Neural crest cell (in vitro differentiated cells): ENCODE results near the gene FAM227A. TPM values are rescaled to one million over a fixed set of nuclear protein-coding genes. Genes with fewer than 3 reads are reported as not detected.
"Not testable (repeated sequence)": the region's sequence is repeated elsewhere in the genome, so short reads cannot be mapped to it uniquely, and the experiment has no call there.

ENCODE experiments used
- DNase-seq: peaks from one replicate; pipeline ENCODE4 v3.0.0; 2021; ENCODE audit warnings: low read depth, mixed read lengths, low spot score
- H3K27ac Mint-ChIP-seq: one replicate; pipeline ENCODE4 v1.8.0; 2021; ENCODE audit warnings: mild to moderate bottlenecking, mixed read lengths; ENCODE audit not compliant: unreplicated experiment
- H3K27me3 Mint-ChIP-seq: 2 replicates; pipeline ENCODE4 v1.8.0; 2021; ENCODE audit warnings: low read depth, mild to moderate bottlenecking, mixed read lengths
- H3K36me3 Mint-ChIP-seq: 2 replicates; pipeline ENCODE4 v1.8.0; 2021; ENCODE audit warnings: low read depth, mild to moderate bottlenecking, mixed read lengths
- H3K4me1 Mint-ChIP-seq: 2 replicates; pipeline ENCODE4 v1.8.0; 2021; ENCODE audit warnings: mixed read lengths
- H3K4me3 Mint-ChIP-seq: one replicate; pipeline ENCODE4 v1.8.0; 2021; ENCODE audit warnings: mild to moderate bottlenecking, mixed read lengths
- H3K9me3 Mint-ChIP-seq: 2 replicates; pipeline ENCODE4 v1.8.0; 2021; ENCODE audit warnings: mixed read lengths
- CTCF ChIP-seq: fragments of 200-600 bp; sonication (generic); conservative IDR thresholded peaks from 2 replicates; pipeline ENCODE4 v1.5.0; 2021; ENCODE audit warnings: antibody characterized with exemption, mild to moderate bottlenecking
- total RNA-seq: library from RNA; stranded (reverse); gene quantifications from 2 replicates; pipeline ENCODE4 v1.2.1, GENCODE V29; 2021

Gene FAM227A
- total RNA-seq, 1 donor from 2014 or later: 7.8 TPM

- Mint-ChIP-seq H3K27ac (no peak overlapping the region), H3K4me3 (no peak overlapping the region), H3K27me3 (no peaks in the 10 kb centered on the region), H3K4me1 (no peaks in the 10 kb centered on the region), H3K9me3 (no peaks in the 10 kb centered on the region), H3K36me3 (no peaks in the 10 kb centered on the region)
- no peak for DNase-seq
- TF ChIP-seq CTCF: no peak
Measured at GRCh38 chr22:38629108-38629507, 27.1 kb downstream of the FAM227A start.

- no peaks in the 10 kb centered on the region for H3K36me3 Mint-ChIP-seq
- H3K27me3 Mint-ChIP-seq: no peaks in the 10 kb centered on the region
- H3K4me1 Mint-ChIP-seq: no peaks in the 10 kb centered on the region
- no peak for TF ChIP-seq CTCF
- H3K9me3 Mint-ChIP-seq: no peaks in the 10 kb centered on the region
- no peak for DNase-seq
- no peak overlapping the region for H3K27ac Mint-ChIP-seq
- H3K4me3 Mint-ChIP-seq: no peak overlapping the region
Measured at GRCh38 chr22:38628444-38628843, 27.7 kb downstream of the FAM227A start.

GRCh38 chr22:38623351-38623750 is 32.8 kb downstream of the FAM227A start:
- H3K4me1 Mint-ChIP-seq: no peaks in the 10 kb centered on the region
- peaks cover 2% of the 10 kb centered on the region for H3K9me3 Mint-ChIP-seq
- no peaks in the 10 kb centered on the region for H3K27me3 Mint-ChIP-seq
- no peak for DNase-seq
- TF ChIP-seq CTCF: no peak
- H3K4me3 Mint-ChIP-seq: no peak overlapping the region
- peaks cover 15% of the 10 kb centered on the region for H3K36me3 Mint-ChIP-seq
- H3K27ac Mint-ChIP-seq: no peak overlapping the region

GRCh38 chr22:38618682-38619081 is 37.5 kb downstream of the FAM227A start:
- peaks cover 5% of the 10 kb centered on the region for H3K4me1 Mint-ChIP-seq
- TF ChIP-seq CTCF: no peak
- H3K9me3 Mint-ChIP-seq: peaks cover 4% of the 10 kb centered on the region
- no peak for DNase-seq
- H3K27ac Mint-ChIP-seq: no peak overlapping the region
- no peaks in the 10 kb centered on the region for H3K27me3 Mint-ChIP-seq
- peaks cover 34% of the 10 kb centered on the region for H3K36me3 Mint-ChIP-seq
- H3K4me3 Mint-ChIP-seq: no peak overlapping the region

- no peak for TF ChIP-seq CTCF
- Mint-ChIP-seq H3K4me1 (peaks cover 5% of the 10 kb centered on the region), H3K9me3 (peaks cover 4% of the 10 kb centered on the region), H3K36me3 (peaks cover 34% of the 10 kb centered on the region), H3K27ac (no peak overlapping the region), H3K4me3 (no peak overlapping the region), H3K27me3 (no peaks in the 10 kb centered on the region)
- DNase-seq: no peak
Measured at GRCh38 chr22:38618258-38618657, 37.9 kb downstream of the FAM227A start.

- H3K27ac Mint-ChIP-seq, H3K4me1 Mint-ChIP-seq, H3K4me3 Mint-ChIP-seq, H3K9me3 Mint-ChIP-seq, DNase-seq, H3K27me3 Mint-ChIP-seq: not testable (repeated sequence)
- peaks cover 42% of the 10 kb centered on the region for H3K36me3 Mint-ChIP-seq
Measured at GRCh38 chr22:38615064-38615405, 41.2 kb downstream of the FAM227A start.
